ENCODE measurements around the gene DNAJB8.

- TF ChIP-seq CTCF (IDR thresholded peaks at IDR 0.05; ENCODE audit: borderline replicate concordance, extremely low read depth, low read length, poor library complexity, severe bottlenecking) (no peak), EZH2 (IDR thresholded peaks at IDR 0.05; ENCODE audit: borderline replicate concordance, low read depth, low read length, severe bottlenecking) (no peak)
Observed at GRCh38 chr3:128469556-128469955, 2.9 kb upstream of the DNAJB8 start.

All from DND-41 (cell line).